Activated B cell treated with CpG ODN at 0.5 μM for 24 hours (primary cell): Measurements from ENCODE around the gene GPX6. TPM values are rescaled to one million over a fixed set of nuclear protein-coding genes. Genes with fewer than 3 reads are reported as not detected.
"Not testable (repeated sequence)": the region's sequence is repeated elsewhere in the genome, so short reads cannot be mapped to it uniquely, and the experiment has no call there.

Source experiments
- ATAC-seq: fragments of 200-7000 bp; cut with Tn5 transposase; one replicate; pipeline ENCODE4 v1.10.0; 2021; ENCODE audit warnings: low read depth, mild to moderate bottlenecking, moderate library complexity
- CTCF ChIA-PET: fragments of 350-600 bp; sonication (Branson Sonifier 250); formaldehyde crosslinking; loops from one replicate; lab custom pipeline; 2021; ENCODE audit warnings: antibody characterized with exemption; lab: Charles Lee
- POLR2A ChIA-PET: fragments of 350-600 bp; sonication (Branson Sonifier 250); formaldehyde crosslinking; loops from one replicate; lab custom pipeline; 2021; ENCODE audit warnings: antibody characterized with exemption; lab: Charles Lee
- DNase-seq: peaks from one replicate; pipeline ENCODE4 v3.0.0; 2022
- H3K27ac Mint-ChIP-seq: one replicate; pipeline ENCODE4 v1.8.0; 2020; ENCODE audit warnings: mixed read lengths
- H3K27me3 Mint-ChIP-seq: one replicate; pipeline ENCODE4 v1.8.0; 2021; ENCODE audit warnings: mixed read lengths
- H3K36me3 Mint-ChIP-seq: one replicate; pipeline ENCODE4 v1.8.0; 2021; ENCODE audit warnings: low read depth, mixed read lengths
- H3K4me1 Mint-ChIP-seq: one replicate; pipeline ENCODE4 v1.8.0; 2021; ENCODE audit warnings: mixed read lengths
- H3K4me3 Mint-ChIP-seq: one replicate; pipeline ENCODE4 v1.8.0; 2020; ENCODE audit warnings: mild to moderate bottlenecking, mixed read lengths
- H3K9me3 Mint-ChIP-seq: one replicate; pipeline ENCODE4 v1.8.0; 2020; ENCODE audit warnings: mixed read lengths
- intact Hi-C: fragments of 100-400 bp; cut with micrococcal nuclease; formaldehyde crosslinking; loops from one replicate; pipeline ENCODE4 v1.15.1; 2024
- total RNA-seq: library from RNA; stranded (reverse); gene quantifications from 2 replicates; pipeline ENCODE4 v1.2.3, GENCODE V29; 2022
- TF ChIP-seq, protein P1 (sequence below): fragments of 200-600 bp; IDR thresholded peaks from one replicate; pipeline ENCODE4 v1.8.0; 2022; ENCODE audit warnings: antibody characterized with exemption, mild to moderate bottlenecking

GPX6 gene
- total RNA-seq, 1 donor from 2014 or later = not detected

DNA sequence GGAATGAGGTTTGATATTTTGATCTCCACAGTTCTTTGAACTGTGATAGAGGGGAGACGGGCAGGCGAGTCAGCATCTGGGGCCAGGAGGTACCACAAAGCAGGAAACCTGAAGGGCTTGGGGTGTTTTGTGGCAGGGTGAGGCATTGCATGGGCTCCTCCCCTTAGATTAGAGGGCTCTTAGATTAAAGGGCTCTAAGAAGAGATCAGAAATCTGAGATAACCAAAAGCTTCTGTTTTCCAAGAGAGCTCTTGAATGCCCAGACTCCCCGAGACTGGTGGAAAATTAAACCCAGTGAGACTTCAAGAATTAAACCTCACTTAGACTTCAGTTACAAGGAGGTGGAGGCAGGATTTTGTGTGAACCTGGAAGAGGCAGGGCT, 7.6 kb upstream of the GPX6 start:
- no peak for ATAC-seq
- Mint-ChIP-seq H3K4me1 (no peaks in the 10 kb centered on the region), H3K27me3 (peaks cover 56% of the 10 kb centered on the region), H3K36me3 (no peaks in the 10 kb centered on the region), H3K4me3 (no peak overlapping the region), H3K9me3 (no peaks in the 10 kb centered on the region), H3K27ac (no peak overlapping the region)
- DNase-seq = no peak
- CTCF ChIA-PET = no interaction called here
- TF ChIP-seq, protein P1, sequence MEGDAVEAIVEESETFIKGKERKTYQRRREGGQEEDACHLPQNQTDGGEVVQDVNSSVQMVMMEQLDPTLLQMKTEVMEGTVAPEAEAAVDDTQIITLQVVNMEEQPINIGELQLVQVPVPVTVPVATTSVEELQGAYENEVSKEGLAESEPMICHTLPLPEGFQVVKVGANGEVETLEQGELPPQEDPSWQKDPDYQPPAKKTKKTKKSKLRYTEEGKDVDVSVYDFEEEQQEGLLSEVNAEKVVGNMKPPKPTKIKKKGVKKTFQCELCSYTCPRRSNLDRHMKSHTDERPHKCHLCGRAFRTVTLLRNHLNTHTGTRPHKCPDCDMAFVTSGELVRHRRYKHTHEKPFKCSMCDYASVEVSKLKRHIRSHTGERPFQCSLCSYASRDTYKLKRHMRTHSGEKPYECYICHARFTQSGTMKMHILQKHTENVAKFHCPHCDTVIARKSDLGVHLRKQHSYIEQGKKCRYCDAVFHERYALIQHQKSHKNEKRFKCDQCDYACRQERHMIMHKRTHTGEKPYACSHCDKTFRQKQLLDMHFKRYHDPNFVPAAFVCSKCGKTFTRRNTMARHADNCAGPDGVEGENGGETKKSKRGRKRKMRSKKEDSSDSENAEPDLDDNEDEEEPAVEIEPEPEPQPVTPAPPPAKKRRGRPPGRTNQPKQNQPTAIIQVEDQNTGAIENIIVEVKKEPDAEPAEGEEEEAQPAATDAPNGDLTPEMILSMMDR = no peak
- intact Hi-C loops = no loop called here
- POLR2A ChIA-PET = no interaction called here

DNA sequence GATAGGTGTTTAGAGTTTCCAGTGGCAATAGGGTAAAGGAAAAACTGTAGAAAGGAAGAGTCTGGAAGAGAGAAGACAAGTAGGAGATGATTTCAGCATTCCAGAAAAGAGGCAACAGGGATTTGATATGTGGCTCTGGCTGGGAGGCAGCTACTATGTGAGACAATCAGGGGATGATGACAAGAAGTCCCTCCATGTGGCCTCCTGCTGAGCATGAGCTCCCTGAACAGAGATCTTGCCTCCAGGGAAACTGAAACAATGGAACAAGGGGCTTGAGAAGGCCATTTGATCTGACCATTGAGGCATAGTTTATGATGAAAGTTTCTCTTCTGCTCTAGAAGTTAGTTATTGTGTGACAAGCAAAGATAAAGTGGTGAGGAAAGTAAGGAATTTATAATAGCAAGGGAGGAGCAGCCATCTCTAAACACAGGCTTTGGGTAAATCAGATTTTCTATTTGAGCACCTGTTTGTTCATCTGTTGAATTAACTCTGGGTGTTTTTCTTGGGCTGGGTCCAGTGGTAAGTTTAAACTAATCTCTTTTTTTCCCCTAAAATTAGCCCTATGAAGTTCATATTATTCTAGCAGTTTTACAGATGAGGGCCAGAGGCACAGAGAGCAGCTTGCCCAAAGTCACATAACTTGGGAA, 7.1 kb upstream of the GPX6 start:
- ChIA-PET POLR2A (no interaction called here), CTCF (no interaction called here)
- no peaks in the 10 kb centered on the region for H3K4me1 Mint-ChIP-seq
- TF ChIP-seq, protein P1 = no peak
- no peak for DNase-seq
- no peak overlapping the region for H3K4me3 Mint-ChIP-seq
- no peaks in the 10 kb centered on the region for H3K9me3 Mint-ChIP-seq
- peaks cover 53% of the 10 kb centered on the region for H3K27me3 Mint-ChIP-seq
- no peak for ATAC-seq
- no peak overlapping the region for H3K27ac Mint-ChIP-seq
- intact Hi-C loops = no loop called here
- no peaks in the 10 kb centered on the region for H3K36me3 Mint-ChIP-seq

DNA sequence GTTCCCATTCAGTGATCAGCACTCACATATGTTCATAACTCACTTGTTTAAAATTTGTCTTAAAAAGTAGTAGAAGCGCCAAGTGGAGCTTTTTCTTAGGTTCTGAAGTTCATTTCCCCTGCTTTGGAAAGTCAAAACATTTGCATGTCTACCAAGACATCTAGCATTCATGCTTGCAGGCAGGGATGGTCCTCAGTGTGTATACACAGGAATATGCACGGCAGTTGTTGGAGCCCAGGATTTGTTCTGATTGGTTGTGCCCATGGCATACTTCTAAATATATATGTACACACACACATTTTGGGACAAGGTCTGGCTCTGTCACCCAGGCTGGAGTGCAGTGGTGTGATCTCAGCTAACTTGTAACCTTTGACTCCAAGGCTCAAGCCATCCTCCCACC, 2.4 kb upstream of the GPX6 start:
- intact Hi-C loops = no loop called here

DNA sequence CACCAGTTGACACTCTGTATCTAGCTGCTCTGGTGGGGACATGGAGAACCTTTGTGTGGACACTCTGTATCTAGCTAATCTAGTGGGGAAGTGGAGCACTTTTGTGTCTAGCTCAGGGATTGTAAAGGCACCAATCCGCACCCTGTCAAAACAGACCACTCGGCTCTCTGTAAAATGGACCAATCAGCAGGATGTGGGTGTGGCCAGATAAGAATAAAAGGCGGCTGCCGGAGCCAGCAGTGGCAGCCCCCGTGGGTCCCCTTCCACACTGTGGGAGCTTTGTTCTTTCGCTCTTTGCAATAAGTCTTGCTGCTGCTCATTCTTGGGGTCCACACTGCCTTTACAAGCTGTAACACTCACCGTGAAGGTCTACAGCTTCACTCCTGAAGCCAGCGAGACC, 3.2 kb downstream of the GPX6 start:
- intact Hi-C loops, H3K9me3 Mint-ChIP-seq, CTCF ChIA-PET: not testable (repeated sequence)

More for the DNA sequence above, 2.4 kb upstream of the GPX6 start:
- Mint-ChIP-seq H3K9me3 (no peaks in the 10 kb centered on the region), H3K4me1 (no peaks in the 10 kb centered on the region), H3K27ac (no peak overlapping the region), H3K36me3 (no peaks in the 10 kb centered on the region), H3K27me3 (peaks cover 45% of the 10 kb centered on the region), H3K4me3 (no peak overlapping the region)
- no peak for DNase-seq
- ATAC-seq = no peak
- POLR2A ChIA-PET = no interaction called here
- TF ChIP-seq, protein P1 = no peak
- CTCF ChIA-PET = no interaction called here

DNA sequence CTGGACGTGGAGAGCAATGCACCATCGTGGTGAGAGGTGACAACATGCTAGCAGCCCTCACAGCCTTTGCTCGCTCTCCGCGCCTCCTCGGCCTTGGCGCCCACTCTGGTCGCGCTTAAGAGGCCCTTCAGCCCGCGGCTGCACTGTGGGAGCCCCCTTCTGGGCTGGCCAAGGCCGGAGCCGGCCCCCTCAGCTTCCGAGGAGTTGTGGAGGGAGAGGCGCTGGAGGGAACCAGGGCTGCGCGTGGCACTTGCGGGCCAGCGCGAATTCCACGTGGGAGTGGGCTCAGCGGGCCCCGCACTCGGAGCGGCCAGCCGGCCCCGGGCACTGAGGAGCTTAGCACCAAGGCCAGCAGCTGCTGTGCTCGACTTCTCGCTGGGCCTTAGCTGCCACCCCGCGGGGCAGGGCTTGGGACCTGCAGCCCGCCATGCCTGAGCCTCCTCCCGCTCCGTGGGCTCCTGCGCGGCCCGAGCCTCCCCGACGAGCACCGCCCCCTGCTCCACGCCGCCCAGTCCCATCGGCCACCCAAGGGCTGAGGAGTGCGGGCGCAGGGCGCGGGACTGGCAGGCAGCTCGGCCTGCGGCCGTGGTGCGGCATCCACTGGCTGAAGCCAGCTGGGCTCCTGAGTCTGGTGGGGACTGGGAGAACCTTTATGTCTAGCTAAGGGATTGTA, 3.8 kb downstream of the GPX6 start:
- H3K36me3 Mint-ChIP-seq = no peaks in the 10 kb centered on the region
- H3K9me3 Mint-ChIP-seq = no peaks in the 10 kb centered on the region
- POLR2A ChIA-PET = no interaction called here
- DNase-seq (no peak), ATAC-seq (no peak)
- intact Hi-C loops = no loop called here
- no peaks in the 10 kb centered on the region for H3K4me1 Mint-ChIP-seq
- TF ChIP-seq, protein P1 = no peak
- H3K27me3 Mint-ChIP-seq = peaks cover 32% of the 10 kb centered on the region
- no peak overlapping the region for H3K27ac Mint-ChIP-seq
- CTCF ChIA-PET = no interaction called here
- H3K4me3 Mint-ChIP-seq = no peak overlapping the region

More for the DNA sequence above, 3.2 kb downstream of the GPX6 start:
- H3K4me1 Mint-ChIP-seq, POLR2A ChIA-PET, H3K36me3 Mint-ChIP-seq, H3K27ac Mint-ChIP-seq, DNase-seq, ATAC-seq, H3K4me3 Mint-ChIP-seq: not testable (repeated sequence)
- peaks cover 29% of the 10 kb centered on the region for H3K27me3 Mint-ChIP-seq
